Panc1 (cell line): ENCODE measurements around the gene ARFRP1. TPM values are rescaled to one million over a fixed set of nuclear protein-coding genes. Genes with fewer than 3 reads are reported as not detected.
"Not testable (repeated sequence)": the region's sequence is repeated elsewhere in the genome, so short reads cannot be mapped to it uniquely, and the experiment has no call there.

Experiments used
- ATAC-seq: fragments of 200-7000 bp; cut with Tn5 transposase; 2 replicates; pipeline ENCODE4 v1.9.1; 2020; ENCODE audit warnings: mild to moderate bottlenecking, moderate library complexity
- BruUV-seq: library from RNA; stranded (reverse); fragments of 400-500 nt; replicated peaks from 2 replicates; lab custom pipeline; 2021; lab: Mats Ljungman, UMichigan
- CTCF ChIA-PET: fragments of 300-600 bp; sonication (Branson Sonifier 250); formaldehyde crosslinking; loops from one replicate; lab custom pipeline; 2022; ENCODE audit warnings: antibody characterized with exemption; lab: Charles Lee
- POLR2A ChIA-PET: fragments of 300-600 bp; sonication (Branson Sonifier 250); formaldehyde crosslinking; loops from one replicate; lab custom pipeline; 2022; ENCODE audit warnings: antibody characterized with exemption; lab: Charles Lee
- DNase-seq: peaks from one replicate; pipeline ENCODE4 v3.0.0-alpha.2; 2010; ENCODE audit warnings: low read depth, low spot score
- H3K27ac ChIP-seq: 2 replicates; pipeline ENCODE4 v1.5.1; 2011; ENCODE audit warnings: mild to moderate bottlenecking, low read length, inconsistent platforms
- H3K27me3 ChIP-seq: fragments of 200-500 bp; sonication (Bioruptor generic); 2 replicates; pipeline ENCODE4 v1.6.0; 2014; ENCODE audit warnings: low read length, inconsistent platforms; ENCODE audit not compliant: control insufficient read depth, insufficient read depth
- H3K36me3 ChIP-seq: fragments of 200-500 bp; sonication (Bioruptor generic); 2 replicates; pipeline ENCODE4 v1.5.1; 2014; ENCODE audit warnings: inconsistent platforms, mild to moderate bottlenecking, low read length, moderate library complexity; ENCODE audit not compliant: control insufficient read depth, insufficient read depth
- H3K4me1 ChIP-seq: 2 replicates; pipeline ENCODE4 v1.5.1; 2011; ENCODE audit warnings: inconsistent platforms, mild to moderate bottlenecking, low read length, moderate library complexity; ENCODE audit not compliant: control insufficient read depth, insufficient read depth
- H3K4me3 ChIP-seq, 2 experiments: 2 replicates each; pipeline ENCODE4 v1.5.1; 2011 to 2012; ENCODE audit warnings: low read depth in 2 of 2, low read length in 2 of 2, mild to moderate bottlenecking in 2 of 2, inconsistent platforms in 1 of 2, moderate library complexity in 1 of 2
- H3K9me3 ChIP-seq: fragments of 200-500 bp; sonication (Bioruptor generic); 2 replicates; pipeline ENCODE4 v1.5.1; 2014; ENCODE audit warnings: low read depth, mild to moderate bottlenecking, inconsistent platforms, low read length, moderate library complexity; ENCODE audit not compliant: control insufficient read depth, insufficient read depth
- POLR2AphosphoS5 ChIP-seq: IDR thresholded peaks from 2 replicates; pipeline ENCODE4 v1.6.1; 2012; ENCODE audit warnings: mild to moderate bottlenecking, low read depth, low read length, moderate library complexity
- SIN3A ChIP-seq: IDR thresholded peaks from 2 replicates; pipeline ENCODE4 v1.6.1; 2012; ENCODE audit warnings: low read depth, mild to moderate bottlenecking, low read length, moderate library complexity, borderline replicate concordance; ENCODE audit not compliant: insufficient read depth
- TCF7L2 ChIP-seq: IDR thresholded peaks from 2 replicates; pipeline ENCODE4 v1.6.1; 2011; ENCODE audit warnings: mild to moderate bottlenecking, low read depth, low read length, inconsistent platforms
- in situ Hi-C: cut with HindIII; loops from 2 replicates; pipeline ENCODE4 v1.10.0; 2016; ENCODE audit warnings: low sequenced_read_pairs, low pct_unique_long_range_greater_than_20kb
- intact Hi-C: fragments of 100-400 bp; cut with micrococcal nuclease; formaldehyde crosslinking; loops from one replicate; pipeline ENCODE4 v1.10.0; 2022; ENCODE audit not compliant: unreplicated experiment
- total RNA-seq: library from RNA; stranded (reverse); gene quantifications from one replicate; pipeline ENCODE4 v1.2.1, GENCODE V29; 2021; ENCODE audit not compliant: unreplicated experiment
- TF ChIP-seq, protein P1 (sequence below): fragments of 450-650 bp; IDR thresholded peaks from 2 replicates; pipeline ENCODE4 v1.5.1; 2017; ENCODE audit warnings: mild to moderate bottlenecking
- TF ChIP-seq, protein P2 (sequence below), 2 experiments: IDR thresholded peaks; 2 replicates each; pipeline ENCODE4 v1.6.1; 2011 to 2012; ENCODE audit warnings: low read depth in 2 of 2, control low read depth in 1 of 2, low read length in 1 of 2, mild to moderate bottlenecking in 1 of 2, moderate library complexity in 1 of 2; ENCODE audit not compliant: insufficient read depth in 1 of 2

The ARFRP1 gene
- total RNA-seq, 1 experiment from 2014 or later, result 57.9 TPM

DNA sequence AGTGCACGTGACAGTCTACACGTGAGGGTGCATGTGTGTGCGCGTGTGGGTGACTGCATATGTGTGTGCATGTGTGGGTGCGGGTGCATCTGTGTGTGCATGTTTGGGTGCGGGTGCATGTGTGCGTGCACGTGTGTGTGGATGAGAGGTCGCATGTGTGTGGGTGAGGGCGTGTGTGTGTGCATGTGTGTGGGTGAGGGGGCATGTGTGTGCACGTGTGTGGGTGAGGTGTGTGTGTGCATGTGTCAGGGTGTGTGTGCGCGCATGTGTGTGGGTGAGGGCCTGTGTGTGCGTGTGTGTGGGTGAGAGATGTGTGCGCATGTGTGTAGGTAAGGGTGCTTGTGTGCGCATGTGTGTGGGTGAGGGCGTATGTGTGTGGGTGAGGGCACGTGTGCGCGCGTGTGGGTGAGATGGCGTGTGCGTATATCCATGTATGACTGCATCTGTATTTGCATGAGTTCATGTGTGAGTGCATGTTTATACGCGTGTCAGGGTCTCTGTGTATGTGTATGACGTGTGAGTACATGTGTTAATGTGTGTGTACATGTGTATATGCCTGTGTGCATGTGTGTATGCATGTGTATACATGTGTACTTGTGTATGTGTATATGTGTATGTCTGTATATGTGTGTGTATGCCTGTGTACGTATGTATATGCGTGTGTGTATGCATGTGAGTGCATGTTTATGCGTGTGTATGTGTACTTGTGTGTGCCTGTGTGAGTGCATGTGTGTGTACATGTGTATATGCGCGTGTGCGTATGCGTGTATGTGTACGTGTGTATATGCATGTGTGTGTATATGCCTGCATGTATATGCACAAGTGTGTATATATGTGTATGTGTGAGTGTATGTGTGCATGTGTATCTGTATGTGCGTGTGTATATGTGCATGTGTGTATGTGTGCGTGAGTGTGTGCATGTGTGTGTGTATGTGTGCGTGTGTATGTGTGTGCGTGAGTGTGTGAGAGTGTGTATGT is 24.6 kb upstream of the ARFRP1 start:
- CTCF ChIA-PET, result no interaction called here
- Histone ChIP-seq H3K4me1 (peaks cover 22% of the 10 kb centered on the region), H3K27ac (no peak overlapping the region), H3K9me3 (no peaks in the 10 kb centered on the region), H3K36me3 (0 out of 2 replicates have a peak, but pooled peaks cover 2% of the 10 kb centered on the region), H3K4me3 (no peak overlapping the region), H3K27me3 (no peaks in the 10 kb centered on the region)
- no TSS peak for BruUV-seq
- in situ Hi-C loops, result no loop called here
- no peak for ATAC-seq
- DNase-seq, result no peak
- intact Hi-C loops, result no loop called here
- TF ChIP-seq POLR2AphosphoS5 (no peak), TCF7L2 (no peak)
- TF ChIP-seq, protein P1, sequence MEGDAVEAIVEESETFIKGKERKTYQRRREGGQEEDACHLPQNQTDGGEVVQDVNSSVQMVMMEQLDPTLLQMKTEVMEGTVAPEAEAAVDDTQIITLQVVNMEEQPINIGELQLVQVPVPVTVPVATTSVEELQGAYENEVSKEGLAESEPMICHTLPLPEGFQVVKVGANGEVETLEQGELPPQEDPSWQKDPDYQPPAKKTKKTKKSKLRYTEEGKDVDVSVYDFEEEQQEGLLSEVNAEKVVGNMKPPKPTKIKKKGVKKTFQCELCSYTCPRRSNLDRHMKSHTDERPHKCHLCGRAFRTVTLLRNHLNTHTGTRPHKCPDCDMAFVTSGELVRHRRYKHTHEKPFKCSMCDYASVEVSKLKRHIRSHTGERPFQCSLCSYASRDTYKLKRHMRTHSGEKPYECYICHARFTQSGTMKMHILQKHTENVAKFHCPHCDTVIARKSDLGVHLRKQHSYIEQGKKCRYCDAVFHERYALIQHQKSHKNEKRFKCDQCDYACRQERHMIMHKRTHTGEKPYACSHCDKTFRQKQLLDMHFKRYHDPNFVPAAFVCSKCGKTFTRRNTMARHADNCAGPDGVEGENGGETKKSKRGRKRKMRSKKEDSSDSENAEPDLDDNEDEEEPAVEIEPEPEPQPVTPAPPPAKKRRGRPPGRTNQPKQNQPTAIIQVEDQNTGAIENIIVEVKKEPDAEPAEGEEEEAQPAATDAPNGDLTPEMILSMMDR, result no peak
- POLR2A ChIA-PET, result no interaction called here

DNA sequence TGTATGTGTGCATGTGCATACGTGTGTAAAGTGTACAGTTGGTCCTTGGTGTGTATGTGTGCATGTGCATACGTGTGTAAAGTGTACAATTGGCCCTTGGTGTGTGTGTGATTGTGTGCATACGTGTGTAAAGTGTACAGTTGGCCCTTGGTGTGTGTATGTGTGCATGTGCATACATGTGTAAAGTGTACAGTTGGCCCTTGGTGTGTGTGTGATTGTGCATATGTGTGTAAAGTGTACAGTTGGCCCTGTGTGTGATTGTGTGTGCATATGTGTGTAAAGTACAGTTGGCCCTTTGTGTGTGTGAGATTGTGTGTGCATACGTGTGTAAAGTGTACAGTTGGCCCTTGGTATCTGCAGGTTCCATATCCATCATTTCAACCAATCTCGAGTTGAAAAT is 23.6 kb upstream of the ARFRP1 start:
- Histone ChIP-seq H3K27me3 (no peaks in the 10 kb centered on the region), H3K9me3 (no peaks in the 10 kb centered on the region), H3K4me3 (no peak overlapping the region), H3K27ac (no peak overlapping the region), H3K4me1 (peaks cover 13% of the 10 kb centered on the region), H3K36me3 (0 out of 2 replicates have a peak, but pooled peaks cover 2% of the 10 kb centered on the region)
- intact Hi-C loops, result no loop called here
- TF ChIP-seq TCF7L2 (no peak), POLR2AphosphoS5 (no peak), SIN3A (no peak)
- TF ChIP-seq, protein P2, sequence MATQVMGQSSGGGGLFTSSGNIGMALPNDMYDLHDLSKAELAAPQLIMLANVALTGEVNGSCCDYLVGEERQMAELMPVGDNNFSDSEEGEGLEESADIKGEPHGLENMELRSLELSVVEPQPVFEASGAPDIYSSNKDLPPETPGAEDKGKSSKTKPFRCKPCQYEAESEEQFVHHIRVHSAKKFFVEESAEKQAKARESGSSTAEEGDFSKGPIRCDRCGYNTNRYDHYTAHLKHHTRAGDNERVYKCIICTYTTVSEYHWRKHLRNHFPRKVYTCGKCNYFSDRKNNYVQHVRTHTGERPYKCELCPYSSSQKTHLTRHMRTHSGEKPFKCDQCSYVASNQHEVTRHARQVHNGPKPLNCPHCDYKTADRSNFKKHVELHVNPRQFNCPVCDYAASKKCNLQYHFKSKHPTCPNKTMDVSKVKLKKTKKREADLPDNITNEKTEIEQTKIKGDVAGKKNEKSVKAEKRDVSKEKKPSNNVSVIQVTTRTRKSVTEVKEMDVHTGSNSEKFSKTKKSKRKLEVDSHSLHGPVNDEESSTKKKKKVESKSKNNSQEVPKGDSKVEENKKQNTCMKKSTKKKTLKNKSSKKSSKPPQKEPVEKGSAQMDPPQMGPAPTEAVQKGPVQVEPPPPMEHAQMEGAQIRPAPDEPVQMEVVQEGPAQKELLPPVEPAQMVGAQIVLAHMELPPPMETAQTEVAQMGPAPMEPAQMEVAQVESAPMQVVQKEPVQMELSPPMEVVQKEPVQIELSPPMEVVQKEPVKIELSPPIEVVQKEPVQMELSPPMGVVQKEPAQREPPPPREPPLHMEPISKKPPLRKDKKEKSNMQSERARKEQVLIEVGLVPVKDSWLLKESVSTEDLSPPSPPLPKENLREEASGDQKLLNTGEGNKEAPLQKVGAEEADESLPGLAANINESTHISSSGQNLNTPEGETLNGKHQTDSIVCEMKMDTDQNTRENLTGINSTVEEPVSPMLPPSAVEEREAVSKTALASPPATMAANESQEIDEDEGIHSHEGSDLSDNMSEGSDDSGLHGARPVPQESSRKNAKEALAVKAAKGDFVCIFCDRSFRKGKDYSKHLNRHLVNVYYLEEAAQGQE (IDR thresholded peaks at IDR 0.05; ENCODE audit: insufficient read depth in 1 of 2, low read depth in 2 of 2, low read length in 1 of 2), result no peak
- TF ChIP-seq, protein P1, result no peak
- no TSS peak for BruUV-seq
- CTCF ChIA-PET, result no interaction called here
- in situ Hi-C loops, result no loop called here
- no peak for DNase-seq
- no peak for ATAC-seq
- POLR2A ChIA-PET, result no interaction called here

DNA sequence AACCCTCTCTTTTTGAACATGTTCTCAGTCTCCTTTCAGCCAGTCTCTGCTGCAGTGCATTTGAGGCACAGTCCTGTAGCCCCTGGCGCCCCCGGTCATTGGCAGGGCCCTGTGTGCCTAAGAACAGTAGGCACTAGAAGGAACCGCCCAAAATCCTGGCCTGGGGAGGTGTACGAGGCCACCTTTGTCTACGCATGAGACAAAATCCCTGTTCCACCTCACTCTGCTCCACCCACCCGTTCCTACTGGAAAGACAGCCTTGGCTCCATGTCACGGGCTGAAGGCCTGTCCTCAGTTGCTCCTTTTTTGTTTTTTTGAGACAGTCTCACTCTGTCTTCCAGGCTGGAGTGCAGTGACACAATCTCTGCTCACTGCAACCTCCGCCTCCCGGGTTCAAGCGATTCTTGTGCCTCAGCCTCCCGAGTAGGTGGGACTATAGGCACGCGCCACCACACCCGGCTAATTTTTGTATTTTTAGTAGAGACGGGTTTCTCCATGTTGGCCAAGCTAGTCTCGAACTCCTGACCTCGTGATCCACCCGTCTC is 22.5 kb upstream of the ARFRP1 start:
- H3K27ac ChIP-seq, H3K27me3 ChIP-seq, H3K4me1 ChIP-seq, DNase-seq, H3K9me3 ChIP-seq, ATAC-seq, CTCF ChIA-PET, POLR2A ChIA-PET, H3K4me3 ChIP-seq, H3K36me3 ChIP-seq, in situ Hi-C loops, BruUV-seq, intact Hi-C loops: not testable (repeated sequence)

DNA sequence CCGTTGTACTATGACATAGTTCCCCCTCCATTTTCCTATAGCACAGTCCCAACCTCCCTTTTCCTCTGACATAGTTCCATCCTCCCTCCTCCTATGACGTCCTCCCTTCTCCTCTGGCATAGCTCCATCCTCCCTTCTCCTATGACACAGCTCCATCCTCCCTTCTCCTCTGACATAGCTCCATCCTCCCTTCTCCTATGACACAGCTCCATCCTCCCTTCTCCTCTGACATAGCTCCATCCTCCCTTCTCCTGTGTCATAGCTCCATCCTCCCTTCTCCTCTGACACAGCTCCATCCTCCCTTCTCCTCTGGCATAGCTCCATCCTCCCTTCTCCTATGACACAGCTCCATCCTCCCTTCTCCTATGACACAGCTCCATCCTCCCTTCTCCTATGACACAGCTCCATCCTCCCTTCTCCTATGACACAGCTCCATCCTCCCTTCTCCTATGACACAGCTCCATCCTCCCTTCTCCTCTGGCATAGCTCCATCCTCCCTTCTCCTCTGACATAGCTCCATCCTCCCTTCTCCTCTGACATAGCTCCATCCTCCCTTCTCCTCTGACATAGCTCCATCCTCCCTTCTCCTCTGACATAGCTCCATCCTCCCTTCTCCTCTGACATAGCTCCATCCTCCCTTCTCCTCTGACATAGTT is 15.3 kb upstream of the ARFRP1 start:
- CTCF ChIA-PET, result interaction anchor here (0.6 to 0.7 kb wide), 3 partner anchors 29 to 83 kb away, joined by 4 to 9 read pairs (median 7); no protein-coding TSS in a partner anchor
- peaks cover 11% of the 10 kb centered on the region; the same call in 1 of the 2 replicates for H3K9me3 ChIP-seq
- BruUV-seq, POLR2A ChIA-PET, DNase-seq, in situ Hi-C loops, H3K36me3 ChIP-seq, ATAC-seq, H3K4me3 ChIP-seq, intact Hi-C loops, H3K27me3 ChIP-seq, H3K4me1 ChIP-seq, H3K27ac ChIP-seq: not testable (repeated sequence)
